K562 (cell line): ENCODE measurements around the gene PLP2.

Experiments used
- FOXA1 ChIP-seq: fragments of 450-650 bp; IDR thresholded peaks from 2 replicates; pipeline ENCODE4 v1.6.1; 2016; ENCODE audit warnings: mild to moderate bottlenecking, borderline replicate concordance
- POLR2A ChIP-seq: fragments of 450-650 bp; conservative IDR thresholded peaks from 2 replicates; pipeline ENCODE4 v1.6.1; 2016
- SRSF3 ChIP-seq: fragments of 200-400 bp; formaldehyde crosslinking; IDR thresholded peaks from 2 replicates; pipeline ENCODE4 v1.6.1; 2016; ENCODE audit warnings: mild to moderate bottlenecking, low read length, moderate library complexity; ENCODE audit not compliant: insufficient read depth
- ZNF174 ChIP-seq: fragments of 250-450 bp; sonication (Bioruptor Pico); IDR thresholded peaks from 2 replicates; pipeline ENCODE4 v1.4.0; 2020; ENCODE audit warnings: mild to moderate bottlenecking
- TF ChIP-seq, protein P1 (sequence below): fragments of 450-650 bp; IDR thresholded peaks from 2 replicates; pipeline ENCODE4 v1.6.1; 2017; ENCODE audit warnings: antibody characterized with exemption

DNA sequence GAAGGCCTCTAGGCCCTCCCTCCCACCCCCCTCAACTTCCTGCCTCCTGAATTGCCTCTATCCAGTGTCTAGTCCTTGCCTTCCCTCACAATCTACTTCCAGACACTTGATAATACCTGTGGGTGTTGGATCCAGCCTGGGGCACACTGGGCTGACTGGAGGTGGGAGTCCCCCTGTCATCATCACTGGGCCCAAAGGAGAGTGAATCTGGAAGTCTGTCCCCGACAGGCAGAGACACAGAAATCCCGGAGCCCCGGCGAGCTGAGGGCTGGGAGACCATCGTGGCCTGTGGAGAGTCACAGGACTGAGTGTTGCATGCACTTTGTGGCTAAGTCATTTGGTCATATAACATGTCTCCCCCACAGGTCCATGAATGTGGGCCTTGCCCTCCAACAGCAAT, 36.7 kb downstream of the PLP2 start:
- TF ChIP-seq, protein P1, sequence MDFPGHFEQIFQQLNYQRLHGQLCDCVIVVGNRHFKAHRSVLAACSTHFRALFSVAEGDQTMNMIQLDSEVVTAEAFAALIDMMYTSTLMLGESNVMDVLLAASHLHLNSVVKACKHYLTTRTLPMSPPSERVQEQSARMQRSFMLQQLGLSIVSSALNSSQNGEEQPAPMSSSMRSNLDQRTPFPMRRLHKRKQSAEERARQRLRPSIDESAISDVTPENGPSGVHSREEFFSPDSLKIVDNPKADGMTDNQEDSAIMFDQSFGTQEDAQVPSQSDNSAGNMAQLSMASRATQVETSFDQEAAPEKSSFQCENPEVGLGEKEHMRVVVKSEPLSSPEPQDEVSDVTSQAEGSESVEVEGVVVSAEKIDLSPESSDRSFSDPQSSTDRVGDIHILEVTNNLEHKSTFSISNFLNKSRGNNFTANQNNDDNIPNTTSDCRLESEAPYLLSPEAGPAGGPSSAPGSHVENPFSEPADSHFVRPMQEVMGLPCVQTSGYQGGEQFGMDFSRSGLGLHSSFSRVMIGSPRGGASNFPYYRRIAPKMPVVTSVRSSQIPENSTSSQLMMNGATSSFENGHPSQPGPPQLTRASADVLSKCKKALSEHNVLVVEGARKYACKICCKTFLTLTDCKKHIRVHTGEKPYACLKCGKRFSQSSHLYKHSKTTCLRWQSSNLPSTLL, result no peak
- TF ChIP-seq POLR2A (no peak), SRSF3 (no peak), ZNF174 (CRISPR knock-in tag) (no peak), FOXA1 (no peak)
